ENCODE data around the gene KRT28. TPM values are rescaled to one million over a fixed set of nuclear protein-coding genes. Genes with fewer than 3 reads are reported as not detected.

KRT28 gene
- total and polyA plus RNA-seq, 10 donors: not detected

- DNase-seq: no peak
- Histone ChIP-seq H3K4me3 (no peak overlapping the region), H3K27me3 (replicated peaks in 1 of 7) (peaks cover 0 to 15% (median 0%) of the 10 kb centered on the region in 7 donors), H3K27ac (no peak overlapping the region), H3K36me3 (no peaks in the 10 kb centered on the region), H3K9me3 (no peaks in the 10 kb centered on the region), H3K4me1 (no peaks in the 10 kb centered on the region)
- intact Hi-C loops (cut with DNase I; ENCODE audit: low total_unique reads): no loop called here
- 58 to 67% (median 60%) methylated on average over 3 of the region's 3 CpGs for WGBS, 5 donors
- TF ChIP-seq POLR2AphosphoS5 (IDR thresholded peaks at IDR 0.05) (no peak), POLR2A (IDR thresholded peaks at IDR 0.05) (no peak)
- TF ChIP-seq, protein P1, sequence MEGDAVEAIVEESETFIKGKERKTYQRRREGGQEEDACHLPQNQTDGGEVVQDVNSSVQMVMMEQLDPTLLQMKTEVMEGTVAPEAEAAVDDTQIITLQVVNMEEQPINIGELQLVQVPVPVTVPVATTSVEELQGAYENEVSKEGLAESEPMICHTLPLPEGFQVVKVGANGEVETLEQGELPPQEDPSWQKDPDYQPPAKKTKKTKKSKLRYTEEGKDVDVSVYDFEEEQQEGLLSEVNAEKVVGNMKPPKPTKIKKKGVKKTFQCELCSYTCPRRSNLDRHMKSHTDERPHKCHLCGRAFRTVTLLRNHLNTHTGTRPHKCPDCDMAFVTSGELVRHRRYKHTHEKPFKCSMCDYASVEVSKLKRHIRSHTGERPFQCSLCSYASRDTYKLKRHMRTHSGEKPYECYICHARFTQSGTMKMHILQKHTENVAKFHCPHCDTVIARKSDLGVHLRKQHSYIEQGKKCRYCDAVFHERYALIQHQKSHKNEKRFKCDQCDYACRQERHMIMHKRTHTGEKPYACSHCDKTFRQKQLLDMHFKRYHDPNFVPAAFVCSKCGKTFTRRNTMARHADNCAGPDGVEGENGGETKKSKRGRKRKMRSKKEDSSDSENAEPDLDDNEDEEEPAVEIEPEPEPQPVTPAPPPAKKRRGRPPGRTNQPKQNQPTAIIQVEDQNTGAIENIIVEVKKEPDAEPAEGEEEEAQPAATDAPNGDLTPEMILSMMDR (IDR thresholded peaks at IDR 0.05 in 8 of 11, conservative IDR thresholded peaks at IDR 0.05 in 3 of 11): no peak
Observed at GRCh38 chr17:40843242-40843641, 43.5 kb upstream of the KRT28 start.

GRCh38 chr17:40841246-40841645 lies 41.5 kb upstream of the KRT28 start:
- intact Hi-C loops (cut with DNase I; ENCODE audit: low total_unique reads): no loop called here
- Histone ChIP-seq H3K36me3 (peaks cover 0 to 3% (median 0%) of the 10 kb centered on the region in 6 donors), H3K27me3 (replicated peaks in 1 of 7) (peaks cover 0 to 9% (median 0%) of the 10 kb centered on the region in 7 donors), H3K4me3 (no peak overlapping the region), H3K4me1 (no peaks in the 10 kb centered on the region), H3K27ac (no peak overlapping the region), H3K9me3 (no peaks in the 10 kb centered on the region)
- TF ChIP-seq POLR2A (IDR thresholded peaks at IDR 0.05) (no peak), POLR2AphosphoS5 (IDR thresholded peaks at IDR 0.05) (no peak)
- TF ChIP-seq, protein P1 (IDR thresholded peaks at IDR 0.05 in 8 of 11, conservative IDR thresholded peaks at IDR 0.05 in 3 of 11): no peak
- 83 to 90% (median 88%) methylated on average over 3 of the region's 3 CpGs for WGBS, 5 donors
- DNase-seq: no peak

- intact Hi-C loops (cut with DNase I; ENCODE audit: low total_unique reads): no loop called here
- no peak for DNase-seq
- Histone ChIP-seq H3K36me3 (peaks cover 0 to 21% (median 3%) of the 10 kb centered on the region in 6 donors), H3K27ac (no peak overlapping the region), H3K9me3 (no peaks in the 10 kb centered on the region), H3K4me1 (no peaks in the 10 kb centered on the region), H3K27me3 (replicated peaks in 1 of 7) (no peaks in the 10 kb centered on the region), H3K4me3 (no peak overlapping the region)
- no peak for TF ChIP-seq POLR2AphosphoS5 (IDR thresholded peaks at IDR 0.05)
- 61 to 68% (median 65%) methylated on average over 3 of the region's 3 CpGs for WGBS, 5 donors
Observed at GRCh38 chr17:40839194-40839593, 39.4 kb upstream of the KRT28 start.

DNA sequence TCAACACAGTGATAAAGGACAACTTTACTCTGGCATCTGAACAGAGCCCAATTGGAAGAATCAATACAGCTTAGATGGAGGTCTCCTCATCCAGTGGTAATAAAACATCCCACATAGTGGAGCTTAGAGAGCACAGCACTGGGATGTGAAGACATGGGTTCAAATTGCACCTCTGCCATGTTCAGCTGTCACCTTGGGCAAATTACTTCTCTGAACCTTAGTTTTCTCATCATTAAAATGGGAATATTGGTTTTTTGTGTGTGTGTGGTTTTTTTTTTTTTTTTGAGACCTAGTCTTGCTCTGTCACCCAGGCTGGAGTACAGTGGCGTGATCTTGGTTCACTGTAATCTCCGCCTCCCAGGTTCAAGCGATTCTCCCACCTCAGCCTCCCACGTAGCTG lies 36.3 kb upstream of the KRT28 start:
- Histone ChIP-seq H3K27me3 (replicated peaks in 1 of 7) (no peaks in the 10 kb centered on the region), H3K27ac (no peak overlapping the region), H3K4me3 (no peak overlapping the region), H3K4me1 (no peaks in the 10 kb centered on the region), H3K36me3 (peaks cover 0 to 23% (median 3%) of the 10 kb centered on the region in 6 donors), H3K9me3 (no peaks in the 10 kb centered on the region)
- intact Hi-C loops (cut with DNase I; ENCODE audit: low total_unique reads): no loop called here
- TF ChIP-seq POLR2A (IDR thresholded peaks at IDR 0.05): no peak
- no peak for TF ChIP-seq POLR2AphosphoS5 (IDR thresholded peaks at IDR 0.05)
- DNase-seq: no peak
- 93 to 99% (median 97%) methylated on average over 4 of the region's 4 CpGs for WGBS, 5 donors

DNA sequence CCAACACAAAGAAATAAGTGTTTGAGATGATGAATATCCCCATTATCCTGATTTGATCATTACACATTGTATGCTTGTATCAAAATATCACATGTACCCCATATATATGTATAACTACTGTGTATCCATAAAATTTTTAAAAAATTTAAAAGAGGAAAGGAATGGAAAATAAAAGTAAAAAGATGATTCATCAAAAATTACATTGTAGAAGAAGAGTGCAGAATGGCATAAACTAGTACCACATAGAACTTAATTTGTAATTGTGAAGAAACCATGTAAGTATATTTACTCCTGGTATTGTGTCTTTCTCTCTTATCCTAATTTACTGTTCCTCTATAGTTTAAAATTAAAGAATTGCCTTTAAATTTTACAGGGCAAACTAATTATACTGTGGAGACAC lies 34.1 kb upstream of the KRT28 start:
- no peak overlapping the region for H3K27ac ChIP-seq
- H3K4me1 ChIP-seq: no peaks in the 10 kb centered on the region
- H3K9me3 ChIP-seq: no peaks in the 10 kb centered on the region
- intact Hi-C loops (cut with DNase I; ENCODE audit: low total_unique reads): no loop called here
- DNase-seq: no peak
- TF ChIP-seq, protein P1 (IDR thresholded peaks at IDR 0.05 in 8 of 11, conservative IDR thresholded peaks at IDR 0.05 in 3 of 11): no peak
- TF ChIP-seq POLR2A (IDR thresholded peaks at IDR 0.05) (no peak), POLR2AphosphoS5 (IDR thresholded peaks at IDR 0.05) (no peak)
- H3K27me3 ChIP-seq (replicated peaks in 1 of 7): no peaks in the 10 kb centered on the region
- peaks cover 0 to 23% (median 3%) of the 10 kb centered on the region in 6 donors for H3K36me3 ChIP-seq
- H3K4me3 ChIP-seq: no peak overlapping the region
